DND-41 (cell line): ENCODE measurements around the gene EXT2.

ENCODE experiments used
- CTCF ChIP-seq: IDR thresholded peaks from 2 replicates; pipeline ENCODE4 v1.5.1; 2012; ENCODE audit warnings: borderline replicate concordance, low read length, moderate library complexity, mild to moderate bottlenecking; ENCODE audit not compliant: poor library complexity, severe bottlenecking; ENCODE audit errors: extremely low read depth
- EZH2 ChIP-seq: IDR thresholded peaks from 3 replicates; pipeline ENCODE4 v1.6.1; 2012; ENCODE audit warnings: borderline replicate concordance, low read depth, mild to moderate bottlenecking, moderate library complexity, low read length, inconsistent platforms; ENCODE audit not compliant: severe bottlenecking

GRCh38 chr11:44104481-44105294 is 9.2 kb downstream of the EXT2 start:
- TF ChIP-seq EZH2 (no peak), CTCF (no peak)
